Measurements from ENCODE around the gene PIK3AP1. TPM values are rescaled to one million over a fixed set of nuclear protein-coding genes. Genes with fewer than 3 reads are reported as not detected.
"Not testable (repeated sequence)": the region's sequence is repeated elsewhere in the genome, so short reads cannot be mapped to it uniquely, and the experiment has no call there.

PIK3AP1 gene
- total RNA-seq, 3 donors from 2014 or later, result 3.2 to 6.9 (median 5.7) TPM

DNA sequence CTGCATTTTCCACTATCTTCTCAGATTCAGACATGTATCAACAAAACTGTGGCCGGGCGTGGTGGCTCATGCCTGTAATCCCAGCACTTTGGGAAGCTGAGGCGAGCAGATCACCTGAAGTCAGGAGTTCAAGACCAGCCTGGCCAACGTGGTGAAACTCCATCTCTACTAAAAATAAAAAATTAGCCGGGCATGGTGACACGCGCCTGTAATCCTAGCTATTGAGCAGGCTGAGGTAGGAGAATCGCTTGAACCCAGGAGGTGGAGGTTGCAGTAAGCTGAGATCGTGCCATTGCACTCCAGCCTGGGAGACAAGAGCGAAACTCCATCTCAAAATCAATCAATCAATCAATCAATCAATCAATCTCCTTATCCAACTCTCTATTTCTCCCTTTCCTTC, 174.8 kb downstream of the PIK3AP1 start:
- not testable (repeated sequence) for H3K27me3 Mint-ChIP-seq (ENCODE audit: low read depth); H3K9me3 Mint-ChIP-seq; H3K4me1 Mint-ChIP-seq (ENCODE audit: low read depth); ATAC-seq; H3K4me3 Mint-ChIP-seq; DNase-seq
- peaks cover 37% of the 10 kb centered on the region for H3K36me3 Mint-ChIP-seq (ENCODE audit: insufficient read depth)

Other genes starting within 250 kb of the PIK3AP1 start
- not detected for gene TLL2, start 206.6 kb downstream of the PIK3AP1 start, total RNA-seq
- 10 to 100 TPM; 92.8 to 96.5 (median 95.3) TPM for gene TM9SF3, start 133.5 kb downstream of the PIK3AP1 start, total RNA-seq
- 10 to 100 TPM; 20.0 to 23.6 (median 21.9) TPM for gene LCOR, start 111.8 kb upstream of the PIK3AP1 start, total RNA-seq

Measured in activated T-cell treated with anti-CD3 and anti-CD28 coated beads, Interleukin-2, amount 50 U/mL, for 4 hours (primary cell).